ENCODE measurements around the gene NFIL3. TPM values are rescaled to one million over a fixed set of nuclear protein-coding genes. Genes with fewer than 3 reads are reported as not detected.

NFIL3 gene
- polyA plus RNA-seq, 1 donor from 2014 or later, result 31.6 TPM

DNA sequence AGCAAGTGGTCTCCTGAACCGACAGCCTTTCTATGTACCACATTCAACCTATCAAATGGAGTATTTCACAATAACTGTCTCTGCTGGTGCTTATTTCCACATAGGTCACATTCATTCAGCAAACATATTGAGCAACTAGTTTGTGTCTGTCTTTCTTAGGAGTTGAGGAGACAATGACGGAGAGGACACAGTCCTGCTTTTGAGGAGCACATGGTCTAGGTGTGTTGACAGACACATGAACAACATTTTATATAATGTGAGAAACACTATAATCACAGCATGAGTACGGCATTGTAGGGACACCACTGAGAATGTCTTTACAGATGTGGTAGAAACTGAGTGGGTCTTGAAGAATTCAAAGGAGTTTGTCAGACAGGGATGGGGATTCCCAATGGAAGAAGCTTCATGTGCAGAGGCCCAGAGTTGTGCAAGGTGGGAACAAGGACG lies 28.5 kb downstream of the NFIL3 start:
- TF ChIP-seq RAD21 (conservative IDR thresholded peaks at IDR 0.05), result no peak
- TF ChIP-seq SMC3 (conservative IDR thresholded peaks at IDR 0.05; ENCODE audit: poor library complexity), result no peak
- Histone ChIP-seq H4K20me1 (ENCODE audit: insufficient read depth) (no peaks in the 10 kb centered on the region), H3F3A (ENCODE audit: insufficient read depth, low read length, poor library complexity, severe bottlenecking) (no peaks in the 10 kb centered on the region), H3K27me3 (ENCODE audit: insufficient read depth, low read depth, low read length) (no peaks in the 10 kb centered on the region), H3K9me3 (ENCODE audit: low read length) (no peaks in the 10 kb centered on the region), H3K36me3 (ENCODE audit: insufficient read depth, low read length) (no peaks in the 10 kb centered on the region), H2AFZ (ENCODE audit: low read depth, low read length) (no peak overlapping the region), H3K79me2 (replicated peaks; ENCODE audit: insufficient read depth, low read length) (no peaks in the 10 kb centered on the region), H3K27ac (ENCODE audit: low read length) (no peak overlapping the region), H3K9me2 (ENCODE audit: insufficient read depth, low read length) (no peaks in the 10 kb centered on the region), H3K4me3 (ENCODE audit: low read length) (no peak overlapping the region), H3K4me2 (ENCODE audit: low read length) (no peak overlapping the region), H3K9ac (ENCODE audit: low read length) (no peak overlapping the region)

DNA sequence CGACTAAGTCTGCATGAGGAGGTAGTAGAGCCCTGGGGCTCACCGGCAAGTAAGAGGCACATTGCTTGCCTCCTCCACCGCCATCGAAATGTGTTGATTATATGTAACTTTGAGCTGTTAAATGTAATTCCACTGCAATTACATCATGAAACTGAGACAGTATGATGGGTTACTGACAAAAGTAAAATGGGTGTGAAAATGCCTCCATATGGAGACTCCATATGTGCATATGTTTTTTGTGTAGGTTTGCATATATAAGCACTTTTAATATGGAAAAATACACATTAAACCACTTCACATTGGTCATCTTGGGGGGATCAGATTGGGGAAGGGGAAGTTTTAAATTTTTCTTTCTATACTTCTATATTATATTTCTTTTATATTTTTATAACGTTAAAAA lies 29.8 kb downstream of the NFIL3 start:
- TF ChIP-seq MXI1 (conservative IDR thresholded peaks at IDR 0.05; ENCODE audit: poor library complexity, severe bottlenecking), result no peak
- TF ChIP-seq, protein P1, sequence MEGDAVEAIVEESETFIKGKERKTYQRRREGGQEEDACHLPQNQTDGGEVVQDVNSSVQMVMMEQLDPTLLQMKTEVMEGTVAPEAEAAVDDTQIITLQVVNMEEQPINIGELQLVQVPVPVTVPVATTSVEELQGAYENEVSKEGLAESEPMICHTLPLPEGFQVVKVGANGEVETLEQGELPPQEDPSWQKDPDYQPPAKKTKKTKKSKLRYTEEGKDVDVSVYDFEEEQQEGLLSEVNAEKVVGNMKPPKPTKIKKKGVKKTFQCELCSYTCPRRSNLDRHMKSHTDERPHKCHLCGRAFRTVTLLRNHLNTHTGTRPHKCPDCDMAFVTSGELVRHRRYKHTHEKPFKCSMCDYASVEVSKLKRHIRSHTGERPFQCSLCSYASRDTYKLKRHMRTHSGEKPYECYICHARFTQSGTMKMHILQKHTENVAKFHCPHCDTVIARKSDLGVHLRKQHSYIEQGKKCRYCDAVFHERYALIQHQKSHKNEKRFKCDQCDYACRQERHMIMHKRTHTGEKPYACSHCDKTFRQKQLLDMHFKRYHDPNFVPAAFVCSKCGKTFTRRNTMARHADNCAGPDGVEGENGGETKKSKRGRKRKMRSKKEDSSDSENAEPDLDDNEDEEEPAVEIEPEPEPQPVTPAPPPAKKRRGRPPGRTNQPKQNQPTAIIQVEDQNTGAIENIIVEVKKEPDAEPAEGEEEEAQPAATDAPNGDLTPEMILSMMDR (IDR thresholded peaks at IDR 0.05; ENCODE audit: poor library complexity, severe bottlenecking), result no peak
- TF ChIP-seq, protein P2, sequence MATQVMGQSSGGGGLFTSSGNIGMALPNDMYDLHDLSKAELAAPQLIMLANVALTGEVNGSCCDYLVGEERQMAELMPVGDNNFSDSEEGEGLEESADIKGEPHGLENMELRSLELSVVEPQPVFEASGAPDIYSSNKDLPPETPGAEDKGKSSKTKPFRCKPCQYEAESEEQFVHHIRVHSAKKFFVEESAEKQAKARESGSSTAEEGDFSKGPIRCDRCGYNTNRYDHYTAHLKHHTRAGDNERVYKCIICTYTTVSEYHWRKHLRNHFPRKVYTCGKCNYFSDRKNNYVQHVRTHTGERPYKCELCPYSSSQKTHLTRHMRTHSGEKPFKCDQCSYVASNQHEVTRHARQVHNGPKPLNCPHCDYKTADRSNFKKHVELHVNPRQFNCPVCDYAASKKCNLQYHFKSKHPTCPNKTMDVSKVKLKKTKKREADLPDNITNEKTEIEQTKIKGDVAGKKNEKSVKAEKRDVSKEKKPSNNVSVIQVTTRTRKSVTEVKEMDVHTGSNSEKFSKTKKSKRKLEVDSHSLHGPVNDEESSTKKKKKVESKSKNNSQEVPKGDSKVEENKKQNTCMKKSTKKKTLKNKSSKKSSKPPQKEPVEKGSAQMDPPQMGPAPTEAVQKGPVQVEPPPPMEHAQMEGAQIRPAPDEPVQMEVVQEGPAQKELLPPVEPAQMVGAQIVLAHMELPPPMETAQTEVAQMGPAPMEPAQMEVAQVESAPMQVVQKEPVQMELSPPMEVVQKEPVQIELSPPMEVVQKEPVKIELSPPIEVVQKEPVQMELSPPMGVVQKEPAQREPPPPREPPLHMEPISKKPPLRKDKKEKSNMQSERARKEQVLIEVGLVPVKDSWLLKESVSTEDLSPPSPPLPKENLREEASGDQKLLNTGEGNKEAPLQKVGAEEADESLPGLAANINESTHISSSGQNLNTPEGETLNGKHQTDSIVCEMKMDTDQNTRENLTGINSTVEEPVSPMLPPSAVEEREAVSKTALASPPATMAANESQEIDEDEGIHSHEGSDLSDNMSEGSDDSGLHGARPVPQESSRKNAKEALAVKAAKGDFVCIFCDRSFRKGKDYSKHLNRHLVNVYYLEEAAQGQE (IDR thresholded peaks at IDR 0.05; ENCODE audit: borderline replicate concordance), result no peak
- no peak for TF ChIP-seq SMC3 (conservative IDR thresholded peaks at IDR 0.05; ENCODE audit: poor library complexity)
- no peak for TF ChIP-seq EZH2 (IDR thresholded peaks at IDR 0.05; ENCODE audit: borderline replicate concordance, insufficient read depth, low read length, poor library complexity, severe bottlenecking)
- no peak for TF ChIP-seq EP300 (conservative IDR thresholded peaks at IDR 0.05; ENCODE audit: poor library complexity, severe bottlenecking)
- TF ChIP-seq POLR2AphosphoS5 (IDR thresholded peaks at IDR 0.05), result no peak
- no peak for TF ChIP-seq RAD21 (conservative IDR thresholded peaks at IDR 0.05)
- Histone ChIP-seq H3K4me3 (ENCODE audit: low read length) (no peak overlapping the region), H2AFZ (ENCODE audit: low read depth, low read length) (no peak overlapping the region), H3K9me3 (ENCODE audit: low read length) (no peaks in the 10 kb centered on the region), H3K9me2 (ENCODE audit: insufficient read depth, low read length) (no peaks in the 10 kb centered on the region), H4K20me1 (ENCODE audit: insufficient read depth) (no peaks in the 10 kb centered on the region), H3F3A (ENCODE audit: insufficient read depth, low read length, poor library complexity, severe bottlenecking) (no peaks in the 10 kb centered on the region), H3K9ac (ENCODE audit: low read length) (no peak overlapping the region), H3K27me3 (ENCODE audit: insufficient read depth, low read depth, low read length) (no peaks in the 10 kb centered on the region), H3K79me2 (replicated peaks; ENCODE audit: insufficient read depth, low read length) (no peaks in the 10 kb centered on the region), H3K36me3 (ENCODE audit: insufficient read depth, low read length) (no peaks in the 10 kb centered on the region), H3K4me2 (ENCODE audit: low read length) (no peak overlapping the region), H3K27ac (ENCODE audit: low read length) (no peak overlapping the region)

DNA sequence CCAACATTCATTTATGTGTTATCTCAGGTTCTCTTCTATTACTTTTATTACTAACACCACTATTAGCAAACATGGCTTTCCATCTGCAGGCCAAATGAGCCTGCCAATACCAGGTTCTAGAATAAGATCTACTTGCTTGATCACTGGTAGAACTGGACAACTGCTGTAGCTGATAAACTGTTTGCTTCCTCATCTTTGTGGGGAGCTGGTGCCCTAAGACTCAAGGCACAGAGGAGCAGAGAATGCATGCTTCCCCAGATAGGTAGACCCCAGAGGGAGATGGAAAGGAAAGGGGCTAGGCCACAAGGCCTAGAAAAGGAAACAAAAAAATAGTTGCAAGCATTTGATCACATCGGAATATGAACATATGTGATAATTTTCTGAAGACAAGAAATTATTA lies 31.2 kb downstream of the NFIL3 start:
- H3K4me3 ChIP-seq (ENCODE audit: low read length), result no peak overlapping the region
- H3K4me2 ChIP-seq (ENCODE audit: low read length), result no peak overlapping the region
- no peak overlapping the region for H3K9ac ChIP-seq (ENCODE audit: low read length)
- no peaks in the 10 kb centered on the region for H3K36me3 ChIP-seq (ENCODE audit: insufficient read depth, low read length)
- TF ChIP-seq EZH2 (IDR thresholded peaks at IDR 0.05; ENCODE audit: borderline replicate concordance, insufficient read depth, low read length, poor library complexity, severe bottlenecking) (no peak), MXI1 (conservative IDR thresholded peaks at IDR 0.05; ENCODE audit: poor library complexity, severe bottlenecking) (no peak), RAD21 (conservative IDR thresholded peaks at IDR 0.05) (no peak), SMC3 (conservative IDR thresholded peaks at IDR 0.05; ENCODE audit: poor library complexity) (no peak), TAF1 (IDR thresholded peaks at IDR 0.05; ENCODE audit: low read depth) (no peak), EP300 (conservative IDR thresholded peaks at IDR 0.05; ENCODE audit: poor library complexity, severe bottlenecking) (no peak), POLR2AphosphoS5 (IDR thresholded peaks at IDR 0.05) (no peak)
- TF ChIP-seq, protein P1 (IDR thresholded peaks at IDR 0.05; ENCODE audit: poor library complexity, severe bottlenecking), result no peak
- TF ChIP-seq, protein P2 (IDR thresholded peaks at IDR 0.05; ENCODE audit: borderline replicate concordance), result no peak
- no peaks in the 10 kb centered on the region for H3K79me2 ChIP-seq (replicated peaks; ENCODE audit: insufficient read depth, low read length)
- H3F3A ChIP-seq (ENCODE audit: insufficient read depth, low read length, poor library complexity, severe bottlenecking), result no peaks in the 10 kb centered on the region
- H2AFZ ChIP-seq (ENCODE audit: low read depth, low read length), result no peak overlapping the region
- H4K20me1 ChIP-seq (ENCODE audit: insufficient read depth), result no peaks in the 10 kb centered on the region
- H3K27ac ChIP-seq (ENCODE audit: low read length), result no peak overlapping the region
- no peaks in the 10 kb centered on the region for H3K9me2 ChIP-seq (ENCODE audit: insufficient read depth, low read length)
- H3K9me3 ChIP-seq (ENCODE audit: low read length), result no peaks in the 10 kb centered on the region
- no peaks in the 10 kb centered on the region for H3K27me3 ChIP-seq (ENCODE audit: insufficient read depth, low read depth, low read length)
